SK-N-SH treated with all-trans-retinoic acid at 6 μM for 48 hours (cell line): ENCODE data around the gene CYP11A1.
A peak's percentile ranks its signal among the peaks of the same experiment; 100 is the strongest.

Experiments used
- ATAC-seq: fragments of 200-7000 bp; cut with Tn5 transposase; 3 replicates; pipeline ENCODE4 v1.9.1; 2020; ENCODE audit warnings: mild to moderate bottlenecking, moderate library complexity
- CSDC2 ChIP-seq: fragments of 250-450 bp; sonication (Bioruptor Pico); IDR thresholded peaks from 2 replicates; pipeline ENCODE4 v1.5.0; 2020; ENCODE audit warnings: mild to moderate bottlenecking, moderate library complexity
- ESRRG ChIP-seq: fragments of 250-450 bp; sonication (Bioruptor Pico); IDR thresholded peaks from 2 replicates; pipeline ENCODE4 v1.6.1; 2021; ENCODE audit warnings: mild to moderate bottlenecking
- GLIS3 ChIP-seq: fragments of 250-450 bp; sonication (Bioruptor Pico); IDR thresholded peaks from 2 replicates; pipeline ENCODE4 v1.5.0; 2020; ENCODE audit warnings: mild to moderate bottlenecking, moderate library complexity
- ISL1 ChIP-seq: fragments of 250-450 bp; sonication (Bioruptor Pico); IDR thresholded peaks from 2 replicates; pipeline ENCODE4 v2.1.2; 2022; ENCODE audit warnings: mild to moderate bottlenecking, moderate library complexity
- OSR1 ChIP-seq: fragments of 250-450 bp; sonication (Bioruptor Pico); IDR thresholded peaks from 2 replicates; pipeline ENCODE4 v1.8.0; 2022; ENCODE audit warnings: moderate library complexity, mild to moderate bottlenecking, inconsistent platforms
- PPARA ChIP-seq: fragments of 250-450 bp; sonication (Bioruptor Pico); IDR thresholded peaks from 2 replicates; pipeline ENCODE4 v1.5.0; 2020; ENCODE audit warnings: mild to moderate bottlenecking, borderline replicate concordance
- SNAI2 ChIP-seq: fragments of 250-450 bp; sonication (Bioruptor Pico); IDR thresholded peaks from 2 replicates; pipeline ENCODE4 v1.5.0; 2020; ENCODE audit warnings: mild to moderate bottlenecking, moderate library complexity
- TCF4 ChIP-seq: fragments of 250-450 bp; sonication (Bioruptor Pico); IDR thresholded peaks from 2 replicates; pipeline ENCODE4 v1.8.0; 2021; ENCODE audit warnings: mild to moderate bottlenecking, moderate library complexity, borderline replicate concordance
- TOX ChIP-seq: fragments of 250-450 bp; sonication (Bioruptor Pico); IDR thresholded peaks from 2 replicates; pipeline ENCODE4 v1.8.0; 2021; ENCODE audit warnings: mild to moderate bottlenecking, moderate library complexity, borderline replicate concordance
- ZFP3 ChIP-seq: fragments of 250-450 bp; sonication (Bioruptor Pico); IDR thresholded peaks from 2 replicates; pipeline ENCODE4 v1.5.0; 2020; ENCODE audit warnings: mild to moderate bottlenecking, moderate library complexity
- ZFP30 ChIP-seq: fragments of 450-650 bp; formaldehyde crosslinking; IDR thresholded peaks from 2 replicates; pipeline ENCODE4 v1.5.0; 2022; ENCODE audit warnings: mild to moderate bottlenecking, moderate library complexity
- ZNF565 ChIP-seq: fragments of 450-650 bp; formaldehyde crosslinking; conservative IDR thresholded peaks from 2 replicates; pipeline ENCODE4 v1.5.0; 2020; ENCODE audit warnings: low read depth, mild to moderate bottlenecking, moderate library complexity
- ZNF70 ChIP-seq: fragments of 450-650 bp; formaldehyde crosslinking; IDR thresholded peaks from 2 replicates; pipeline ENCODE4 v1.5.0; 2020; ENCODE audit warnings: mild to moderate bottlenecking, moderate library complexity
- ZNF8 ChIP-seq: fragments of 450-650 bp; formaldehyde crosslinking; IDR thresholded peaks from 2 replicates; pipeline ENCODE4 v1.5.0; 2020; ENCODE audit warnings: mild to moderate bottlenecking, moderate library complexity
- TF ChIP-seq, protein P1 (sequence below): fragments of 250-450 bp; sonication (Bioruptor Pico); IDR thresholded peaks from 2 replicates; pipeline ENCODE4 v1.8.0; 2020; ENCODE audit warnings: mild to moderate bottlenecking, moderate library complexity, borderline replicate concordance
- TF ChIP-seq, protein P2 (sequence below): fragments of 250-450 bp; sonication (Bioruptor Pico); IDR thresholded peaks from 2 replicates; pipeline ENCODE4 v1.5.1; 2020; ENCODE audit warnings: low read depth, mild to moderate bottlenecking, moderate library complexity
- TF ChIP-seq, protein P3 (sequence below): fragments of 250-450 bp; sonication (Bioruptor Pico); IDR thresholded peaks from 2 replicates; pipeline ENCODE4 v1.8.0; 2021; ENCODE audit warnings: low read depth, mild to moderate bottlenecking, moderate library complexity, borderline replicate concordance

Gene CYP11A1

DNA sequence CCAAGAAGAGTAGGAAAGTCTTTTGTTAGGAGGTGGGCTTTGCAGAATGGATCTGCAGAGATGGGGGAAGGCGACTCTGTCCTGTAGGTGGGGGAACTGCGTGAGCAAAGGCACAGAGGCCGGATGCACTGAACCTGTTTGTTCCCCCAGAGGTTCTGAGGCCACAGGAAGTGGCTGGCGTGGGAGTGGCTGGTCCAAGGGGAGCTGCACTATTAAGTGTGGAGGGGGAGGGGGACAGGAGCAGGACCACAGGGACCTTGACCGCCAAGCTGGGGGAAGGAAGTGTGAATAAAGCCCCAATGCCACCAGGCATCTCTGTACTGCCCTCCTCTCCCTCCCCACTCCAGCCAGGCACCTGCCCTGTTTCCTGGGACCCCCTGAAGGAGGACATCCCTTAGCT is 51.8 kb downstream of the CYP11A1 start (continued):
- no peak for TF ChIP-seq CSDC2 (CRISPR knock-in tag)
- TF ChIP-seq, protein P1, sequence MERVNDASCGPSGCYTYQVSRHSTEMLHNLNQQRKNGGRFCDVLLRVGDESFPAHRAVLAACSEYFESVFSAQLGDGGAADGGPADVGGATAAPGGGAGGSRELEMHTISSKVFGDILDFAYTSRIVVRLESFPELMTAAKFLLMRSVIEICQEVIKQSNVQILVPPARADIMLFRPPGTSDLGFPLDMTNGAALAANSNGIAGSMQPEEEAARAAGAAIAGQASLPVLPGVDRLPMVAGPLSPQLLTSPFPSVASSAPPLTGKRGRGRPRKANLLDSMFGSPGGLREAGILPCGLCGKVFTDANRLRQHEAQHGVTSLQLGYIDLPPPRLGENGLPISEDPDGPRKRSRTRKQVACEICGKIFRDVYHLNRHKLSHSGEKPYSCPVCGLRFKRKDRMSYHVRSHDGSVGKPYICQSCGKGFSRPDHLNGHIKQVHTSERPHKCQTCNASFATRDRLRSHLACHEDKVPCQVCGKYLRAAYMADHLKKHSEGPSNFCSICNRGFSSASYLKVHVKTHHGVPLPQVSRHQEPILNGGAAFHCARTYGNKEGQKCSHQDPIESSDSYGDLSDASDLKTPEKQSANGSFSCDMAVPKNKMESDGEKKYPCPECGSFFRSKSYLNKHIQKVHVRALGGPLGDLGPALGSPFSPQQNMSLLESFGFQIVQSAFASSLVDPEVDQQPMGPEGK (CRISPR knock-in tag), result no peak
- TF ChIP-seq OSR1 (CRISPR knock-in tag), result no peak
- no peak for TF ChIP-seq ZNF565 (CRISPR knock-in tag)

DNA sequence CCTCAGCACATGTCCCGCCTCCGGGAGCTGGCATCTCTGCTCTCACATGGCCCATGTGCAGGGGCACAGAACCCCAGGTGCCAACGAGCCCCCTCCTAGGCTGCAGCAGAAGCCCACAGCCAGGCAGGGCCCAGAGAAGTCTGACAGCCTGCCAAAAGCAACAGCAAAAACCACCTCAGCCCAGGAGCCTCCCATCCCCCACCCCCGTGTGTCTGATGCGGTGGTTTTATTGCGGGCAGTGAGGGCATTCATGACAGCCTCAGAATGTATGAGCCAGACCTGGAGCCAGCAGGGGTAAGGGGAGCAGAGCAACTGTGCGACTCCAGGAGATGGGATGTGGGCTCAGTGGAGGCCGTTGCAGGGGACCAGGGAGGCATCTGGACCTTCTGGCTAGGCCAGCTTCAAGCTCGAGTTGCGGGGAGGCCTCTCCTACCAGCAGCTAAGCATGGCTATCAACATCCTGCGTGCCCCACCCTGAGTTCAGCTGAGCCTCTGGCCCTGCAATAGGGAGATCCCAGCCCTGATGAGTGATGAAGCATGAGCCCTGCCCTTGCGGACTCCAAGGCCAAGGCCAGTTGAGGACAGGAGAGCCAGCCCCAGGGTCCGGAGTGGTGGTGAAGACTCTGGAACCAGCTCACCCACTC is 52.5 kb downstream of the CYP11A1 start:
- no peak for ATAC-seq
- TF ChIP-seq ZFP30 (no peak), ZNF70 (no peak), ZNF8 (CRISPR knock-in tag) (no peak), ZFP3 (CRISPR knock-in tag) (no peak), TOX (CRISPR knock-in tag) (no peak), GLIS3 (CRISPR knock-in tag) (no peak), ISL1 (CRISPR knock-in tag) (no peak)
- TF ChIP-seq, protein P2, sequence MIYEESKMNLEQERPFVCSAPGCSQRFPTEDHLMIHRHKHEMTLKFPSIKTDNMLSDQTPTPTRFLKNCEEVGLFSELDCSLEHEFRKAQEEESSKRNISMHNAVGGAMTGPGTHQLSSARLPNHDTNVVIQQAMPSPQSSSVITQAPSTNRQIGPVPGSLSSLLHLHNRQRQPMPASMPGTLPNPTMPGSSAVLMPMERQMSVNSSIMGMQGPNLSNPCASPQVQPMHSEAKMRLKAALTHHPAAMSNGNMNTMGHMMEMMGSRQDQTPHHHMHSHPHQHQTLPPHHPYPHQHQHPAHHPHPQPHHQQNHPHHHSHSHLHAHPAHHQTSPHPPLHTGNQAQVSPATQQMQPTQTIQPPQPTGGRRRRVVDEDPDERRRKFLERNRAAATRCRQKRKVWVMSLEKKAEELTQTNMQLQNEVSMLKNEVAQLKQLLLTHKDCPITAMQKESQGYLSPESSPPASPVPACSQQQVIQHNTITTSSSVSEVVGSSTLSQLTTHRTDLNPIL, result no peak
- TF ChIP-seq, protein P3, sequence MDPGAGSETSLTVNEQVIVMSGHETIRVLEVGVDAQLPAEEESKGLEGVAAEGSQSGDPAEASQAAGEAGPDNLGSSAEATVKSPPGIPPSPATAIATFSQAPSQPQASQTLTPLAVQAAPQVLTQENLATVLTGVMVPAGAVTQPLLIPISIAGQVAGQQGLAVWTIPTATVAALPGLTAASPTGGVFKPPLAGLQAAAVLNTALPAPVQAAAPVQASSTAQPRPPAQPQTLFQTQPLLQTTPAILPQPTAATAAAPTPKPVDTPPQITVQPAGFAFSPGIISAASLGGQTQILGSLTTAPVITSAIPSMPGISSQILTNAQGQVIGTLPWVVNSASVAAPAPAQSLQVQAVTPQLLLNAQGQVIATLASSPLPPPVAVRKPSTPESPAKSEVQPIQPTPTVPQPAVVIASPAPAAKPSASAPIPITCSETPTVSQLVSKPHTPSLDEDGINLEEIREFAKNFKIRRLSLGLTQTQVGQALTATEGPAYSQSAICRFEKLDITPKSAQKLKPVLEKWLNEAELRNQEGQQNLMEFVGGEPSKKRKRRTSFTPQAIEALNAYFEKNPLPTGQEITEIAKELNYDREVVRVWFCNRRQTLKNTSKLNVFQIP, result no peak

DNA sequence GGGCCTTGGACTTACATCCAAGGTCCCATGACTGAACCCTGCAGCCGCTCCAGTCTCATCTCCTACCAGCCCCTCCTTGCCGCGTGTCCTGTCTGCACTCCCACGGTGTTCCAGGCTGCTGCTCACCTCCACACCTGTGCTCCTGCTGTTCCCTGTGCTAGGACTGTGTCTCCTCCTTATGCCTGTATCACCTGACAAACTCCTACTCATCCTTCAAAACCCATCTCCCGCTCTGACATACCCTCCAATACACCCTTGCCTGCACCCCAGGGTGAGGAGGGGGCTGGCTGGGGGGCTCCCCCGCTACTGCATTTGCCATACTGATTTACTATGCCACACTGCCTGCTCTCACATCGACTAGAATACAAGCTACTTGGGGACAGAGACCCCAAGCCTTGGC is 53.6 kb downstream of the CYP11A1 start:
- peak; percentile 95 for TF ChIP-seq ZFP3 (CRISPR knock-in tag)
- no peak for TF ChIP-seq PPARA
- no peak for ATAC-seq

DNA sequence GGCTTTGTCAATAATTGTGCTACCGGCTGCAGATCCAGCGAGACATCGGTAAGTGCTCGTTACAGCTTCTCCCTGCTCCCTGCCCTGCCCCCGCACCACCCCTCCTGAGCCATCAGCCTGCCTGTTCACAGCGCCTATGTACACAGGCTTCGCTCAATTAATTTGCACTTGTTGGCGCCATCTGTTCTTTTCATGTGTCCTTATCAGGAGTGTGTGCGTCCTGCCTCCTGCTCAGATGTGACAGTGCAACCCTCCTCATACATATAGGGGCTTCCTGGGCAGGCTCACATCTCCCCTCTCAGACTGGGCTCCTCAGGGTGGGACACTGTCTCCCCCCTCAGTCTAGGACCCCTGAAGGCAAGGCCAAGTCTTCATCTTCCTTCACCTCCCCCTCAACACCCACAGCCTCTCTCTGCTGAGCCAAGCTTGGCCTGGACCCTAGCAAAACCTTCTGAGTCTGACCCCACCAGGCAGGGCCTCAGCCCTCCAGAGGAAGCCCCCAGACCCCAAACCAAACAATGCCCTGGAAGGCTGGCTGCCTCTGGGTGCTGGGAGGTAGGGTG is 54.9 kb downstream of the CYP11A1 start:
- TF ChIP-seq ZNF70, result no peak
- TF ChIP-seq TCF4, result peak; percentile 49; the same call in 1 of the 2 replicates
- ATAC-seq, result no peak

DNA sequence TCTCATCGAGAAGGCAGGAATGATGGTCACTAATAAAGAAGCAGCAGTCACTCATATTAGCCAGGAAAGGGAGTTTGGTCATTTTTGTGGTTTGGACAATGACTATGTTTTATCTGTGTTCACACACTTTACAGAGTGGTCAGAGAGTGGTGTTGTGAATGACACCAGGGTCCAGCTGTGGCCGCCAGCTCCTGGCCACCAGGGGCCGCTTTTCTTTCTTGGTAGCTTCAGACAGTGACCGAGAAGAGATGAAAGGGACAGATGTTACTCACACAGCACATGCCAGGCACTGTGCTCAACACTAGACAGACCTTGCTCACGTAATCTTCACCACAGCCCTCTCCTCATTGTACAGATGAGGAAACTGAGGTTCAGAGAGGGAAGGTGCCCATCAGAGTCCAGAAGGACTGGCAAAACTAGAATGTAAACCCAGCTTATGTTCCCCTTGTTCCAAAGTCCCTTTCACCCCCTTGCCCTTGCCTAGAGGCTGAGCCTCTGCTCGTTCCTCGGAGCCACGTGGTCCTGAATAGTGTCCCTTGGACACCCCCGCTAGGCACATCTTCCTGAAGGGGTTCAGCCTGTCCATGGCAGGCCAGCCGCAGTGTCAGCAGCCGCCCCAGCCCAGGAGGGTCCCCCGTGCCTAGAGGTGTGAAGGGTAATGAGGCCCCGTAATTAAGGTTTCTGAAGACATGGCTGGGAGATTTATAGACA is 55.6 kb downstream of the CYP11A1 start:
- TF ChIP-seq SNAI2 (no peak), ESRRG (CRISPR knock-in tag) (no peak), ZFP30 (no peak)
- TF ChIP-seq, all 23 proteins: peak for 0
- ATAC-seq, result peak; percentile 34; the same call in 2 of the 3 replicates

DNA sequence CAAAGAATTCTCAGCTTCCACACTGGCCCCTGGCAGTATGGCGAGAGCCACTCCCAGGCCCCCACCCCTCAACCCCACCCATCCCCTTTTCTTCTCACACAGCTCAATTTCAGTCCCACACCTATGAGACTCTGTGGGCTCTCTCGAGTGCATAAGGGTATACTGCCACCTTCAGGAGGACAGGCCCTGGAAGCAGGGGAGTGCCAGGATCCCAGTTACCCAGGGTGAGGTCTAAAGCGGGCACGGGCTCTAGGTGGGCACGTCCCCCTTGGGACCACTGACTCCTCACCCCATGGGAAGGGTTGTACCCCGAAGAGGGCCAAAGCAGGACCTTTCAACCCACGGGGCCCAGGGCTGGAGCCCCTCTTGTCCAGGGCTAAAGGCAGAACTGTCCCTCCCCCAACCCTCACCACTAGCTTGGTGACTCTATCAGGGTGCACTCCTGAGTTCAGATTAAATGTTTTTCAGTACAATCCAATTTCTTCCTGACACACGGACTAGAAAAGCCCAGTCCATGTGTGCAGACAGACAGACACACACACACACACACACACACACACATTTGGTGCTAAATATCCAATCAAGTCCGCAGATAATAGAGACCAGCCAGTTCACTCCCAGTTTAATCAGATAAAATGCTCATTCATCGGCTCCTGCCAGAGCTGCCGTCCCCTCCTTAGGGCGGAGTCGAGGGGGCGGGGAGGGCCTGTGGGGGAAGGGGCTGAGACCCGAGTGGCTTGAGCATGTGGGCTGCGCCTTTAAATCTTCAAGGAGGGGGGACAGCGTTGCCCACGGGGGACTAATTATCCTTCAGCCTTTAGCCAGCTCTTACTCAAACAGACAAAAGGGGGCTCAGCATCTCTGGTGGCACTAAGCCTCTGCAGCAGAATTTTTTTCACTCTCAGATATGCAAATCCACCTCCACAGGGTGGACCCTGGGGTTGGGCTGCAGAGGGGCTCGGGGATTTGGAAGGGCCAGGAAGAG is 59.3 kb downstream of the CYP11A1 start:
- TF ChIP-seq, protein P2, result no peak
- no peak for TF ChIP-seq PPARA
- ATAC-seq, result peak; percentile 95
